ENCODE data around the gene SNX9. TPM values are rescaled to one million over a fixed set of nuclear protein-coding genes. Genes with fewer than 3 reads are reported as not detected.

SNX9 gene
- total RNA-seq, 1 experiment from 2014 or later: 33.1 TPM

DNA sequence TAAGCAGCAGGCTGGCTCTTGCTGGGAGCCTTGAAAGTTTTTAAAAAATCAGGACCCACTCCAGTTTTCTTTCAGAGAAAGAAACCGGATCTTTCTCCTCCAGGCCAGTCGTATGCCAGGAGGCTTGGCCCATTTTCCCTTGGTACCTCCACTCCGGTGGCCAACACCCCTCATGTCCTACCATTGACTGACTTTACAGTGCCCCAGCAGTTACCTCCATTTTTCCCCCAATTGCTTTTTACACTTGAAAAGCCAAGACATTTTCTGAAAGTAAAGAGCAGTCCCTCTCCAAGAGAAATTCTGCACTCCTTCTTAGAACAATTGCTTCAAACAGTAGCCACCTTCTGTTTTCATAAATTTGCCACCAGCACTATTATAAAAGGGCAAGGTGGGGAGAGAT, 47.7 kb upstream of the SNX9 start:
- Mint-ChIP-seq H3K9me3 (ENCODE audit: unreplicated experiment) (no peaks in the 10 kb centered on the region), H3K27ac (ENCODE audit: low read depth, unreplicated experiment) (no peak overlapping the region), H3K36me3 (ENCODE audit: insufficient read depth, unreplicated experiment) (no peaks in the 10 kb centered on the region), H3K4me3 (ENCODE audit: unreplicated experiment) (no peak overlapping the region), H3K4me1 (ENCODE audit: insufficient read depth, unreplicated experiment) (peaks cover 7% of the 10 kb centered on the region), H3K27me3 (ENCODE audit: insufficient read depth, unreplicated experiment) (no peaks in the 10 kb centered on the region)
- BruUV-seq (replicated peaks): no TSS peak
- ChIA-PET POLR2A (no interaction called here), CTCF (no interaction called here)
- DNase-seq (ENCODE audit: unreplicated experiment): no peak
- TF ChIP-seq, protein P1, sequence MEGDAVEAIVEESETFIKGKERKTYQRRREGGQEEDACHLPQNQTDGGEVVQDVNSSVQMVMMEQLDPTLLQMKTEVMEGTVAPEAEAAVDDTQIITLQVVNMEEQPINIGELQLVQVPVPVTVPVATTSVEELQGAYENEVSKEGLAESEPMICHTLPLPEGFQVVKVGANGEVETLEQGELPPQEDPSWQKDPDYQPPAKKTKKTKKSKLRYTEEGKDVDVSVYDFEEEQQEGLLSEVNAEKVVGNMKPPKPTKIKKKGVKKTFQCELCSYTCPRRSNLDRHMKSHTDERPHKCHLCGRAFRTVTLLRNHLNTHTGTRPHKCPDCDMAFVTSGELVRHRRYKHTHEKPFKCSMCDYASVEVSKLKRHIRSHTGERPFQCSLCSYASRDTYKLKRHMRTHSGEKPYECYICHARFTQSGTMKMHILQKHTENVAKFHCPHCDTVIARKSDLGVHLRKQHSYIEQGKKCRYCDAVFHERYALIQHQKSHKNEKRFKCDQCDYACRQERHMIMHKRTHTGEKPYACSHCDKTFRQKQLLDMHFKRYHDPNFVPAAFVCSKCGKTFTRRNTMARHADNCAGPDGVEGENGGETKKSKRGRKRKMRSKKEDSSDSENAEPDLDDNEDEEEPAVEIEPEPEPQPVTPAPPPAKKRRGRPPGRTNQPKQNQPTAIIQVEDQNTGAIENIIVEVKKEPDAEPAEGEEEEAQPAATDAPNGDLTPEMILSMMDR (IDR thresholded peaks at IDR 0.05; ENCODE audit: unreplicated experiment): no peak
- intact Hi-C loops (cut with micrococcal nuclease): no loop called here

DNA sequence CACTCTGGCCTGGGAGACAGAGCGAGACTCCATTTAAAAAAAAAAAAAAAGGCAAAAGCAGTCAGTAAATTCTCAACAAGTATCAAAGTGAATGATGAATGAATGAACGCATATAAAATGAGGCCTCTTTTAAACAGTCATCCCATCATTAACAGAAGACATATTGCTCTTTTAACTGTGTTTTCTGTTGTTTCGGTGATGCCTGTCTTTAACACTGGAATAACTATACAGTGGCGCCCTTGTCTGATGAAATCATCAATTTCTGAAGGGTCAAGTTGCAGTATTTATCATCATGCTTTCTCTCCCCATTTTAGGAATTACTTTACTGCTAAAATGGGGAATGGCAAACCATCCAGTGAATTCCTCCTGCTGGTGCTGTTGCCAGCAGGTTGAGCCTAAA, 45.7 kb upstream of the SNX9 start:
- POLR2A ChIA-PET: no interaction called here
- no peaks in the 10 kb centered on the region for H3K9me3 Mint-ChIP-seq (ENCODE audit: unreplicated experiment)
- H3K27me3 Mint-ChIP-seq (ENCODE audit: insufficient read depth, unreplicated experiment): no peaks in the 10 kb centered on the region
- intact Hi-C loops (cut with micrococcal nuclease): no loop called here
- no peak overlapping the region for H3K4me3 Mint-ChIP-seq (ENCODE audit: unreplicated experiment)
- no peak overlapping the region for H3K27ac Mint-ChIP-seq (ENCODE audit: low read depth, unreplicated experiment)
- TF ChIP-seq, protein P1 (IDR thresholded peaks at IDR 0.05; ENCODE audit: unreplicated experiment): no peak
- H3K36me3 Mint-ChIP-seq (ENCODE audit: insufficient read depth, unreplicated experiment): no peaks in the 10 kb centered on the region
- CTCF ChIA-PET: interaction anchor here (0.7 kb wide), 1 partner anchor 12 kb away, joined by 4 read pairs; no protein-coding TSS in a partner anchor
- BruUV-seq (replicated peaks): no TSS peak
- no peak for DNase-seq (ENCODE audit: unreplicated experiment)
- H3K4me1 Mint-ChIP-seq (ENCODE audit: insufficient read depth, unreplicated experiment): no peaks in the 10 kb centered on the region

DNA sequence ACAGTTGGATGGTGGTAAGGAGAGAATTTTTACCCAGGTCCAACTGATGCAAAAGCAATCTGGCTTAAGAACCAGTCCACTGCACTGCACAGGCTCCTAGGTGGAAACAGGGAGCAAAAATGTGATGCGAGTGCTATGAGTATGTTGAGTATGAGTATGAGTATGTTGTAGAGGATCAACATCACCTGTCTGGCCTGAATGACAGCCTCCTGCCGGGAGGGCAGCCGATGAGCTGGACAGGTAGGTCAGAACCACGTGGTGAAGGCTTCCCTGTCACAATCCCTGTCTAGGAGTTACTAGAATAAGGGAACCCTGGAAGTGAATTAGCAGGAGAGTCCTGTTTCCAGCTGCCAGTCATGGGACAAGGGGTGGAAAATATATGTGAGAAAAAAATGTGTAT, 44.3 kb upstream of the SNX9 start:
- CTCF ChIA-PET: interaction anchor here (0.6 kb wide), 1 partner anchor 23 kb away, joined by 3 read pairs; no protein-coding TSS in a partner anchor
- no peaks in the 10 kb centered on the region for H3K9me3 Mint-ChIP-seq (ENCODE audit: unreplicated experiment)
- no TSS peak for BruUV-seq (replicated peaks)
- no peak overlapping the region for H3K4me3 Mint-ChIP-seq (ENCODE audit: unreplicated experiment)
- POLR2A ChIA-PET: no interaction called here
- H3K27me3 Mint-ChIP-seq (ENCODE audit: insufficient read depth, unreplicated experiment): no peaks in the 10 kb centered on the region
- no peak for DNase-seq (ENCODE audit: unreplicated experiment)
- H3K4me1 Mint-ChIP-seq (ENCODE audit: insufficient read depth, unreplicated experiment): no peaks in the 10 kb centered on the region
- intact Hi-C loops (cut with micrococcal nuclease): no loop called here
- H3K27ac Mint-ChIP-seq (ENCODE audit: low read depth, unreplicated experiment): no peak overlapping the region
- H3K36me3 Mint-ChIP-seq (ENCODE audit: insufficient read depth, unreplicated experiment): no peaks in the 10 kb centered on the region
- TF ChIP-seq, protein P1 (IDR thresholded peaks at IDR 0.05; ENCODE audit: unreplicated experiment): no peak

DNA sequence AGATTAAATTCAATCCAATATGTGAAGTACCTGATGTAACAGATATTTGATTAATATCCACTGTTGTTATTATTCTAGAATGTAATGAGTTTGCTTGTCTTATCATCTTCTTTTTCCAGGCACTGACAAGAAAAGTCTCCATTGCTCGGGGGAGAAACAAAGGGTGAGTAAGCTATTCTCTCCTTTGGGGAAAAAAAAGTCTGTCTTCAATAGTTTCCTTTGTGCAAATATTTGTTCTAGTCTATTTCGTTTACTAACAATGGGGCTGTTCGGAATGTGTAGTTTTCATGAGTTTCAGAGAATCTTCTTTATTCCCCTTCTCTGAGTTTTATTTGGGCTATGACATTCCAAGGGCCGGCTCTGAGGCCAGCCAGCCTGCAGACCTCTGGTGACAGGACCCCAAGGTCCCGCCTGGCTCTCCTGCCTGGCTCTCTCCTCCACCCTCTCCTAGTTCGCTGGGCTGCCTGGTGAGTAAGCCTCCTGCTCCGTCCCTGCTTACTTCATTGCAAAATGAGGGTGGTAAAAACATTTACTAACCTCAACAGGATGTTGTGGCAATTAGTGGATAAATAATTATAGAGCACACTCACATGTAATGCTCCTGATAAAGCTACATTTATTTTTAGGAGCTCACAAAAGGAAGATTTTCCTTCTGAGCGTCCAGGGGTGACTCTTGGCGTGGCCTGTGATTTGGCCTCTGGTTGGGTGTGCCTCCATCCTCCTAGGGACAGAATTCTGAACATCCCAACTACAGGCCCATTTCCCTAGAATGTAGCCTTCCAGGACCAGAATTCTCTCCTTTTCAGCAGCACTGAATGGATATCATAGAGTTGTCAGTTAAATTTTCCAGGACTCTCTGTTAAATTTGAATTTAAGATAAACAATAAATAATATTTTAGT, 43.1 kb upstream of the SNX9 start:
- POLR2A ChIA-PET: no interaction called here
- H3K4me1 Mint-ChIP-seq (ENCODE audit: insufficient read depth, unreplicated experiment): no peaks in the 10 kb centered on the region
- H3K27me3 Mint-ChIP-seq (ENCODE audit: insufficient read depth, unreplicated experiment): no peaks in the 10 kb centered on the region
- DNase-seq (ENCODE audit: unreplicated experiment): no peak
- no peak overlapping the region for H3K27ac Mint-ChIP-seq (ENCODE audit: low read depth, unreplicated experiment)
- H3K9me3 Mint-ChIP-seq (ENCODE audit: unreplicated experiment): no peaks in the 10 kb centered on the region
- no TSS peak for BruUV-seq (replicated peaks)
- no peaks in the 10 kb centered on the region for H3K36me3 Mint-ChIP-seq (ENCODE audit: insufficient read depth, unreplicated experiment)
- intact Hi-C loops (cut with micrococcal nuclease): no loop called here
- TF ChIP-seq, protein P1 (IDR thresholded peaks at IDR 0.05; ENCODE audit: unreplicated experiment): no peak
- no peak overlapping the region for H3K4me3 Mint-ChIP-seq (ENCODE audit: unreplicated experiment)
- CTCF ChIA-PET: no interaction called here

Data from MCF 10A (cell line).